Hepatic stellate cell (primary cell): ENCODE measurements around the gene STX16.

Experiments used
- DNase-seq: peaks from one replicate; pipeline ENCODE4 v3.0.0; 2011; ENCODE audit warnings: low spot score

Gene STX16

DNA sequence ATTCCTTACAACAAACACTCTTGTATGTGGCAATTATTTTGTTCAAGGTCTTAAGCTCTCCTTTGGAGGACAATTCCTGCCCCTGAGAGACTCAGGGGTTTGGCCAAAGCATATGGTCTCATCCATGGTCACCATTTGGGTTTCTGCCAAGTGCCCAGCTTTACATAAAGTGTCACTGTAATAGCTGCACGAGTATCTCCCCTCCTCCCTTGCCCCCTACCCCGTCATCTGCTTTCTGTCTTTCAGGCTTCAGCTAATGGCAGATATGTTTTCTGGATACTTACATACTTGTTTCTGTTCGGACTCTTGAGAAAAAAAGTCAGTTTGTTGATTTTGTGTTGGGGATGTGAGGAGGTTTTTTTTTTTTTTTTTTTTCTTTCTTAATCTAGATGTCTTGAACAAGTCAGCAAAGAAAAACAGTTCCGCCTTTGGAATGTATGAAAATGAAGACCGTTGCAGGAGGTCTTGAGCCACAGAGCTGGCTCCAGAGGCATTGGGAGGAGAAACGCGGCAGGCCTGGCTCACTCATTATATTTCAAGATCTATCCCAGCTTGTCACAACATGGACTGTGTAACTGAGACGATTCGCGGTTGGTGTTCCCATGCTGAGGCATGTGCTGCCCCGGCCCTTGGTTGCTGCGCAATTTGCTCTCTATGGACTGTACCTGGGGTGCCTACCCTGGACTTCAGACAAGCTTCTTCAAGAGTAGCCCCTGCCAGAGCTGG is 32.6 kb upstream of the STX16 start:
- peak; percentile 90 for DNase-seq

DNA sequence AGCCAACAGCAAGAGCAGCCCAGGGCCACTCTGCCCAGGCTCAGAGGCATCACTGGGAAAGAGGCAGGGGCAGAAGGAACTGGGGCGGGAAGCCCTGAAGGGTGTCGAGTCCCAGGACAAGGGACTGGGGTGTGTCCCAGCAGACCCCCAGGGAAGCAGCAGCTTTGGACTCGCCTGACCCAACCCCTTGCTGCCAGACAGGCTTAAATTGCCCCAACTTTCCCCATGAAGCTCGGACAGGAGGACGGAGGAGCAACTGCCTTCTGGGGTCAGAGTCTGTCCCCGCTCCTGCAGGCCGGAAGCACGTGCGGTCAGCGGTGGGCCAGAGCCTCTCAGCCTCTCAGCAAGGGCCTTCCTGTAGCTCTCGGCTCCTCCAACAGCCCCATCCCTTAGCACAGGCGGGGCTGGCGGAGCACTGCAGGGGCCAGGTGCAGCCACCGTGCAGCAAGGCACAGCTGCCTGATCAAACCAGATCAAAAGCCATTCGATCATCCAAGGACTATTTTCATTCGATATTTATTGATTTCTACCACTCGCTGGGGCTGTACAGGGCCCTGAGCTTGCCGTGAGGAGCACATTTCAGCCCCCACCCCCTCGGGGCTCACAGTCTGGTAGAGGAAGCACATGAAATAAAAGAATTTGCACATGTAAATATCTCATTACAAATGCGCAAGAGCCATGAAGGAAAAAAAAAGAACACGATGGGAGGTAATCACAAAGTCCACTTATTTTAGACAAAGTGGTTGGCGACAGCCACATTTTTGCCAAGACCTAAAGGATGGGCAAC is 31.8 kb upstream of the STX16 start:
- DNase-seq = no peak

DNA sequence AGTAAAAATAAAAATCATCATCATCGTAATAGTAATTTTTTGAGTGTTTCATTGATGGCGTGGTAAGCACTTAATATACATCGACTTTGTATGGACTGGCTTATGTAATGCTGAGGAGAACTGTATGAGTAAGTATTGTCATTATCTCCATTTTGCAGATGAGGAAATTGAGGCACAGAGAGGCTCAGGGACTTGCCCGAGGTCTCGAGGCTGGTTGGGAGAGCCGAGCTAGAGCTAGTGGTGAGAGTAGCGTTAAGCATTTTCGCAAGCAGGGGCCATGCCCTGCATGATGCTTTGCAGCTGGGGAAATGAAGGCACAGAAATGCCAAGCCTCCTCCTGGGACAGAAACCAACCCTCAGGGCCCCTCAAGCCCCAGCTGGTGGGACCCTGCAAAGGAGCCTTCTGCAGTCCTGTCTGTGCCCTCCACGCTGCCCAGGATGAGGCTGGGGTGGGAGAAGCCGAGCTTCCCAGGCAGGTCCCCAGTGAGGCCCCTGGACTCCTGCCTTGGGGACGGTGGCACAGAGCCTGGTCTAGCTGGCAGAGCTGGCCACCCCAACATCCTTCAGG is 31.1 kb upstream of the STX16 start:
- DNase-seq = no peak

DNA sequence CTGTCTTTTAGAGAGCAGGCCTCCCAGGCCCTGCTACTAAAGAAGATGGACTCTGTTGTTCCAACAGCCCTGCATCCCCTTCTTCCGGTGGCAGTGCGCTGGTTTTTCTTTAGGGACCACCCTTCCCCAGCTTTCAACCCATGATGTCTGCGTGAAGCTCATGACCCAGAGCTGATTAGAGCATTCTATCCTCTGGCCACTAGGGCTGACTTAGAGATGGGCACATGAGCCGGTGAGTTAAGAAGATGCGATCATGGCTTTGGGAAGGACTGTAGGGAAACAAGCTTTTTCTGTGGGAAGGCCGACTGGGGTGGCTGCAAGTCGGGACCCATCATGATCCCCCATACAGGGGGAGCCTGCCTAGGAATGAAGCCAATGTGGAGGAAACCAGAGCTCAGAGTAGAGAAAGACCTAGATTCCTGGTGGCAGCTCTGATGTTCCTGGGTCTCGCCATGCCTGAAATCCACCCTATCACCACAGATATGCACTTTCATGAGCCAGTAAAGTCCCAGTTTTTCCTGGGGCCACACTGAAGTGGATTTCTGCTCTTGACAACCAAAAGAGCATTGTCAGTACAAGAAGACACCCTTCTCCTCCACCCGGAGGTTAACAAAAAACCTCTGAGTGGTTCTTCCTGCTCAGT is 29.1 kb upstream of the STX16 start:
- no peak for DNase-seq

DNA sequence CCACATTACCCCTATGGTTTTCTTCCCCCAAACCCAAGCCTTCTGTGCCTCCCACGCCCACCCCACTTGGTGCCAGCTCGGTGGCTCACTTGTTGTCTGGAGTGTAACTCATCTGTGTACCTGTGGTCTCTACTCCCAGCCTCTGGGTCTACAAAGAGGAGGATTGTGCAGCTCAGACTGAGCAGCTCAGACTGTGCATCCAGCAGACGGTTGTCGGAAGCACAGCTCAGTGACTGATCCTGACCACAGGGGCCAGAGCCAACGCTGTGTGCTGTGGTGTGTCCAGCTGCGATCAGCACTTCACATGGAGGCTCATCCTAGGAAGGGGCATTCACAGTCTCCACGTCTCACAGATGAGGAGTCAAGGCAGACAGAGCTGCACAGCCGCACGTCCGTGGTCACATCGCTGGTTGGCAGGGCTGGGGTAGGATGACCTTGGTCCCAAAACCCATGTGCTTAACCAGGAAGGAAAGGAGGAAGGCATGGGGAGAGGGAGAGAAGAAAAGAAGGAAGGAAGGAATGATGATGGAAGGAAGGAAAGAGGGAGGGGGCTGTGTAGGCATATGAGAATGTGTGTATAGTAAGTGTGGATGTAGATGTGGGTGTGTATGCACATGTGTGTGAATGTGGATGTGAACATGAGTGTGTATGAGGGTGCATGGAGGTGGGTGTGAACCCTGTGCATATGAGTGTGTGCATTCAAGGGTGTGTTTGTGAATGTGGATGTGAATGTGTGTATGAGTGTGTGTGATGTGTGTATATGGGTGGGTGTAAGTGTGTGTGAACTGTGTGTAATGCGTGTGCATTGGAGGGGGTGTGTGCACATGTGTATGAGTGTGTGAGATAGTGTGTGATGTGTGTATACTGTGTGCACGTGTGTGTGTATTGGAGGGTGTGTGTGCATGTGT is 28.2 kb upstream of the STX16 start:
- DNase-seq = peak; percentile 41

DNA sequence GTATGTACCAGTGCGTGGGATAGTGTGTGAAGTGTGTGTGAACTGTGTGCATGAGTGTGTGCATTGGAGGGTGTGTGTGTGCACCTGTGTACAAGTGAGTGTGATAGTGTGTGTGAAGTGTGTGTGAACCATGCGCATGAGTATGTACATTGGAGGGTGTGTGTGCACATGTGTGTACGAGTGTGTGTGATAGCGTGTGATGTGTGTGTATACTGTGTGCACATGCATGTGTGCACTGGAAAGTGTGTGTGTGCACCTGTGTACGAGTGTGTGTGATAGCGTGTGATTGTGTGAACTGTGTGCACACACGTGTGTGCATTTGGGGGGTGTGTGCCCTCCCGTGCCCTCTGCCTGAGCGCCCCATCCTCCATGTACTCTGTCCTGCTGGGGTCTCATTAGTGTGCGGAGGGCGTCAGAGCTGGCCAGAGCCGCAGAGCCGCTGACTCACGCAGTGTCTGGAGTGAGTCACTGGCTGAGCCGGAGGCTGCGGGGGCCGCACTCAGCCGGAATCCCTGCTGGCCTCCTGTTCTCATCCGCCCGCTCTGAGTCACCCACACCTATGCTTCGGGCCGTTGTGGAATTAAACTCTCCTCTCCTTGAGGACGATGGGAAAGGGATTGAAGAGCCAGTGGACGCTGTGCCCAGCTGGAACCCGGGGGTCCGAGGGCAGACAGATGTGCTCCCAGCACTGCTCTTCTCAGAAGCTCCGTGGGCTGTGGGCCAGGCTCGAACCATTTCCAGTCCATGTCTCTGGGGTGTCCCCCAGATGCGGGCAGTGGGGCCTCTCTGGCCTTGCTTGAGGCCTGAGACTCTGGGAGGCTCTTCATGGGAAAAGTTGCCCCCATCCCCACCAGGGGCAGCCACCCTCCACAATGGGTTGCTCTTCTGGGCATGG is 27.3 kb upstream of the STX16 start:
- peak; percentile 99 for DNase-seq

DNA sequence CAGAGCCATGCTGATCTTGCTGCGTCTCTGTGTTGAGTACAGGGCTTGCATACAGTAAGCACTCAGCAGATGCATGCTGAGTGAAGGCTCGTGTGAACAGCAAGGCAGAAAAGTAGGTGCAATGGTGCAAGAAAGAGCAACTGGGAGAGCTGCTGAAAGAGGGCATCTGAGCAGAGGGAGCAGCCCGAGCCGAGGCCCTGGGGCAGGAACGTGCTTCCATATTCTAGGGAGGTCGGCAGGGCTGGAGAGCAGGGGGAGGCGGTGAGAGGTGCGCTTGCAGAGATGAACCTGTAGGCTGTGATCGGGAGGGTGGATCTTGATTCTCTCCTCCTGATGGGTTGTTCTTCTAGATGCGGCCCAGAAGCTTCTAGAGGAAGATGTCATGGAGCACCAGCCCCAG is 26.4 kb upstream of the STX16 start:
- no peak for DNase-seq

DNA sequence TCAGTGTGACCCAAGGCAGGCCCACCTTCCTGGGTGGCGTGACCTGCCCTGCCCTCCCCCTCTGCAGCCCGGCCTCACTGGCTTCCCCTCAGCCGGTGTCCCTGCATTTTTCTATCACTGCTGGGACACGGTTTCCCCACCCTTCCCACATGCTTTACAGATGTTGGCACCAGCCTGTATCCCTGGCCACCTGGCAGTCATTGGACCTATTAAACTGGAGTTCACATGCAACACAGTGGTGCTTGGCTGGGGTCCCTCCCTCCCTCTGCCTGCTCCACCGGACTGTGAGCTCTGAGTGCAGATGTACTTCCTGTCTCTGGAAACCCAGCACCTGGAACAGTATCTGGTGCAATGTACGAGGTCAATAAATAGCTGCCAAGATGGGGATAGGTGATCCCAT is 25.5 kb upstream of the STX16 start:
- no peak for DNase-seq

DNA sequence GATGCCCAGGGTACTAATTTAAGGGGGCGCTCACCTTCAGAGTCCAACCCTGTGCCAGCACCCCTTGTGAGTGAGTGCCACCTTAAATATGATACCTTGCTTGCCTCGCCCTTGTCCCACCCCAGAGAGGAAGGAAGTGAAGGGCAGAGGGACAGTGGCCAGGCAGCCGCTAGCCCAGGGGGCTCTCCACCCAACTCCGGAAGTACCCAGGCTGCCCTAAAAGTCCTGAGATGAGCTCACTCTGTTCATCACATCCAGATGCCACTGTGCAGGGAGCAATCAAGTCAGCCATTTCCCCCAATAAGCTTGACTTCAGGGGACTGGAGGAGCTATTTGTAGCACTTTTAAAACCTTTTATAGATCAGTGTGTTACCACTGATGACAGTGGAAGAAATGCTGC is 25.0 kb upstream of the STX16 start:
- no peak for DNase-seq

DNA sequence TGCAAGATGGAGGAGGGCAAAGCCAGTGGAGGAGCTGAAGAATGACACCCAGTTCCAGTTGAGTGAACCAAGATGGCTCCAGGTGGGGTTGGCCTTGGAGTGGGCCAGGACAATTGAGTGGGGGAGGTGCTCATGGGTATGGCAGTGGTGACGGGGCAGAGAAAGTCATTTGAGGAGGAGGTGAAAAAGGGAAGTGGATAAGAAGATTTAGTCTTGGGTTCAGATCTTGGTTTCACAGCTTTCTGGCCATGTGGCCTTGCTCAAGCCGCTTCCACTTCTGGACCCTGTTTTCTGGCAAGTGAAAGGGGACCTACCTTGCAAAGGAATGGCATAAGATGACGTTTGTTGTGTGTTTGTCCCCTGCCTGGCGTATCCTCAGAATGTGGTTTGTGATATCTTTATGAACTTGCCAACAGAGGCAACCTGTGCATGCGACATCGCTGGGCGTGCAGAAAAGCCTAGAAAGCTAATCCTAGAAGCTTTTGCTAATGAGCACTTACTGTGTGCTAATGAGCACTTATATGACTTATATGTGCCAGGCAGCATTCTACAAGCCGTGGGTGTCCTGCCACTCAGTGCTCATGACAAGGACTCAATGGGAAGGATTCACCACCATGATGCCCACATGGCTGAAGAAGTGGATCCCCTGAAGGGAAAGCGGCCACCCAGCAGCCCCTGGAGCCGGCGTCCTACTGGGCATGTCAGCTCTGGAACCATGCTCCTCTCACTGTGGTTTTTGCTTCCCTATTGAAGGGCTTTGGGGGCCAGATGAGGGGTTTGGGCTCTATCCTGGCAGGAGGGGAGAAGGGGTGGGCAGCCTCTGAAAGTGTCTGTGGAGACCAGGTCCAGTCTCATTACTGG is 23.6 kb upstream of the STX16 start:
- DNase-seq = no peak

DNA sequence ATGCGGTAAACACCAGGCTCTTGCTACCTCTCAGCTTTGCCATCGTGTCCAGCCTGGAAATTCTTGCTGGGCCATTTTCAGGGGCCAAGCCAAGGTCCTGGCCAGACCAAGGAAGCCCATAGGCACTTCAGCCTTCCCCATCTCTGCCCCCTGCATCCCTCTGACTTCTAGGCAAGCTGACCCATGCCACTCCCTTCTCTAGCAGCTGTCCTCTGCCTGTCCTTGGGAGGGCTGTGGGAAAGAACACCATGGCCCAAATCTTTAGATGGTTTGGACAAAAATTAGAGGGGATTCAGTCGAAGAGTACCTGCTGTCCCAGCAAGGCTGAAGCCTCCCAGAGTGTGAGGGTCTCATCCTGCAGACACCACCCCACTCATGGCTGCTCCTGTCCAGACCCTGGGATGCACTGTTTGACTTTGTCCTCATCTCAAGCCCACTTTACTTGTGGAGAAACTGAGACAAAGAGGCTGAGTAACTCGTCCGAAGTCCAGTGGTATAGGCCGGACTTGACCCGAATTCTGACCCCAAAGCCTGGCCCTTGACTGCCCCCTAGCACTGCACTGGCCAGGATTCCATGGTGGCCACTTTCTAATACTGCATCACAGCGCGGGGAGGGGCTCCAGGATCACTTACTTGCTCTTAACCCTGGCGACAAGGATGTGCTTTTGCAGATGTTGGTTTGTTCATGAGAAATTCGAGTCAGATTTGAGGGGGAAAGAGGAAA is 22.4 kb upstream of the STX16 start:
- no peak for DNase-seq

DNA sequence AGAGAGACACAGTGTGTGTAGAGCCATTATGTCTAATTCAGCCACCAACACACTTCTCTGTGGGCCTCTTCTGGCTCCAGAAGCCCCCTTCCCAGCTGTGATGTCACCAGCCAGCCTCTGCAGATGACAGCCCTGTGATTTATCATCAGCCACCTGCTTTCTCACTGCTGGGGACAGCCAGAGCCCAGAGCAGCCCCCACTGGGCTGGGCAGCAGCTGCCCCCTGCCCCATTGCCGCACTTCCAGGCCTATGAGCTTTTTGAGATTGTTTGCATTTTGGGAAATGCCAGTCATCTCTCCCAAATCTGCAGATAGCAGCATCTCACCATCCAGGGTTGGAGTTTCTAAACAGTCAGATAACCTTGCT is 21.9 kb upstream of the STX16 start:
- DNase-seq = no peak

DNA sequence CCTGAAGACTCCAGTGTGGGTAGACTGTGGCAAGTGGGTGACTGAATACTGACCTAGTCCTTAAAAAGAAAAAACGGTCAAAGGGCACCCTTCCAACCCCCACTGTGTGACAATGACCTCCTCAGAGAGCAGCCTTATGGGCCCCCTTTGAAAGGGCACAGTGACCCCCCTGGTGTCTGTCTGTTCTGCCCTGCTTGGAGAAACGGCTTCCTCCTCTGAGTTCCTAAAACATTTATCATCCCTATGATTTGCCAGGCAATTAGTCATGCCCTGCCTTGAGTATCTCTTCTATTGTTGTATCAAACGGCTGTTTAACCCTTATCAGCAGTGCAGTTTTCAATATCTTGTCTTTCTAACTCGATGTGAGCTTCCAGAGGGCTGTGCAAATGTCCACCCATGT is 21.0 kb upstream of the STX16 start:
- peak; percentile 71 for DNase-seq

DNA sequence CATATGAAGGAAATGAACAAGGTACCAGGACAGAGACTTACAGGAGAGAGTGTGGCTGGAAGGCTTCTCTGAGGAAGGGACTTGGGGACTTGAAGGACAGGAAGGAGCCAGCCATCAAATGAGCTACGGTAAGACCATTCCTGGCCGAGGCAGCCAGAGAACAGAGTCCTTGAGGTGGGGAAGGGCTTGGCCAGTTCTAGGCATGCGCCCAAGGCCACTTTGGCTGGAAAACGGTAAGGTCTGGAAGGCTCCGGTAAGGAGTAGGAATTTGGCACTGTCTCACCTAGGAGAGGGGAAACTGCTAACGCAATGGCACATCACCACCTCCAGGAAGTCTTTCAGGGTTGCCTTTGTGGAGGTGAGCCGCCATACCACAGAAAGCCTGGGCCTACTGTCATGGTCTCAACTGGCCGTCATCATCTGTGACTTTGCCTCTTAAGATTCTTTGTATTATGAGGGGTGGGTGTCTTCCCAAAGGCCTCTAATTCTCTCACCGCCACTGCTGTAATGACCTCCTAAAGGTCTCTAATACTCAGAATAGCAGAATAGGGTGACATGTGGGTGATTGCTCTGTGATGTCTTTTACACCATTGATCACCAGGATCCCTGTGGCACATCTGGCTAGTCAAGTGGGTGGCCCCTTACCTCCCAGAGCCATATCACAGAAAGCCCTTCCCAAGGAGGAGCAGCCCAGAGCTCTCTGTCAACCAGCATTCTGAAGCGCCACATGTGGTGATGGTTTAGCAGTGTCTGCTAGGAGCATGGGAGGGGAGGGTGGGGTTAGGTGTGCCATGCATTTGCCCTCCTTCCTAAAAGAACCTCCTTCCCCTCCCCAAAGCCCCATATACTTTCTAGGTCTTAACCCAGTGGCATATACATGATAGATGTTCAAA is 17.7 kb upstream of the STX16 start:
- no peak for DNase-seq

DNA sequence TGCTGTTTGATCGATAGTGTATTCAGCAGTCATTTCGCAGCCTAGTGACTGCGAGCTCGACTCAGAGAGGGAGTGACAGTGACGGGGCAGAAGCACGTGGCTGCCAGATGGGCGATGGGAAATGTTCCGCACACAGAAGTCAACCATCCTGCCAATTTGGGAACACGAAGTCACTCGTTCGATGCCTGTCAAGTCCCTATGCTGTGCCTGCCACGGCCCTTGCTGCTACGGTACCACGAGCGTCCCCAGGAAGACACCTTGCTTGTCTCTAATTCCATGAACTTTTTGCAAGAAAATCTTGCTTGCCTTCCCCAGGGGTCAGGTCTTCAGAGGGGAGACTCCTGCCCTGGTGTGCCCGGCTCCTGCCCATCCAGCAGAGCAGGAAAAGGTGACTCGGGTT is 17.0 kb upstream of the STX16 start:
- no peak for DNase-seq

DNA sequence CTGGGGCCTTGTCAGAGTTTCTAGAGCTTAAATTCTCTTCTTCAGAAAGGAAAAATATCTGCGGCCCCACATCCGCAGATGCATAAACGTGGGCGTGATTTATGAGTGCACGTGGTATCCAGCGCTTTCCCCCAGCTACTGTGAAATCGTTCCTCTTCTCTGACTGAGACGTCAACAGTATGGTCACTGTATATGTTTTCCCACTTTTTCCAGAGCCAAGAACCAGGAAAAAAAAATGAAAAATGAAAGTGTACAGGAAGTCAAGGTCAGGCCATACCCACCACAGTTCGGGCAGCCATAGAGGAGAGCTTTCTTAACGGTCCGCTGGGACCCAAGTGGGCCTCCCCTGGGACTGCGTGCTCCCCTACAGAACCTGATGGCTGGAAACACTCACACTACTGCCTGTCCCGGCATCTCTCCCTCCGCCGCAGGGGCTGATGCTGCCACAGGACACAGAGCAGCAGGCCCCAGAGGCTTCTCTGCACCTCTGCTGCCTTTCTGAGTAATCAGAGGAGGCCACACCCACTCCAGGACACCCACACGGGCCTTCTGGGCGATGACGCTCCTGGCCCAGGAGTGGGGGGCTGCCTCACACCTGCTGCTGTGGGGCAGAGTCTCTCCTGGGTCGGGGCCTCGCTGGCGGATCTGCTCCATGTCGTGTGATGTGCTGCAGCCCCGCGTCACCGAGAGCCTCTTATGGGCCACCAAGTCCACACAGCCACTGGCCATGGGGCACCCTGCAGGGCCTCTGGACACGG is 16.4 kb upstream of the STX16 start:
- peak; percentile 65 for DNase-seq

DNA sequence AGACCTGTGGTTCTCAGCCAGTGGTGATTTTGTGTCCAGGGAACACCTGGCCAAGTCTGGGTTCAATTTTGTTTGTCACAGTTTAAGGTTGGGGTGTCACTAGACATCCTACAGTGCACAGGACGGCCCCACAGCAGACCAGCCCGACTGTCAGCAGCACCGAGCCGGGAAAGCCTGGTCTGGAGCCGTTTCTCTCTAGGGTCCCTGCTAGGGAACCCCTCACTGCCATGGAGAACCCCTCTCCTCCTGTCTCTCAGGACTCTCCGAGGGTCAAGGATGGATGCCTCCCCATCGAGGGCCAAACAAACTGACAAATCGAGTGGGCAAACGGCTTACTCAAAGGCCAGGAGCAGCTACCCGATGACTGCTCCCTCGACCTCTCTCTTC is 15.8 kb upstream of the STX16 start:
- no peak for DNase-seq
